Activated CD4-positive, CD25-positive, alpha-beta regulatory T cell treated with anti-CD3 and anti-CD28 coated beads, Interleukin-2, amount 50 U/mL, for 24 hours (primary cell): ENCODE results near the gene C11orf98.
"Not testable (repeated sequence)": the region's sequence is repeated elsewhere in the genome, so short reads cannot be mapped to it uniquely, and the experiment has no call there.

Source experiments
- ATAC-seq, 2 donors: fragments of 150-1000 bp; cut with Tn5 transposase; one replicate each; pipeline ENCODE4 v1.10.0; 2021; ENCODE audit warnings: mild to moderate bottlenecking in 1 of 2, moderate library complexity in 1 of 2

The C11orf98 gene

GRCh38 chr11:62665075-62665598 lies at the start of gene C11orf98, which contains the start of gene CSKMT:
Gene C11orf98, minus strand, starts transcription at chr11:62665210. Its CDS starts 41 bp downstream, at chr11:62665169.
Gene CSKMT, plus strand, starts transcription at chr11:62665312. Its CDS starts 568 bp downstream, at chr11:62665880.
- ATAC-seq = peak; percentile 92

GRCh38 chr11:62713343-62713742 lies 48.3 kb upstream of the C11orf98 start:
- no peak for ATAC-seq

DNA sequence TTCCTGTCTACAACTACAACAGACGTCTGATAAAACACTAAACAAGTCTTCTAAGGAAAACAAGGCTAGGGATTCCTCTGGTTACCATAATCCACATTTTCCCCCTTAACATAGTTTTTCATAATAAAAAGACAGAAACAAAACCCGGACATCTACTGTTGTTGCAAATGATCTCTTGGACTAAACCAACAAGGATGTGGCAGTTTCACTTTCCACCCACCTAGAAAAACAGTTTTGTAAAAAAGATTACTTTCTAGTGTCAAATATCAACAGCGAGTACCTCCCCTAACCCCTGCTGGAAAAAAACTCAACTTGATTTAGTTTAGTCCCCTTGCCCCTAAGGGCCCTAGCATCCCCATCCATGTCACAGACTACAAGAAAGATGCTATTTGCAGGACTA lies 47.9 kb upstream of the C11orf98 start:
- ATAC-seq = no peak

DNA sequence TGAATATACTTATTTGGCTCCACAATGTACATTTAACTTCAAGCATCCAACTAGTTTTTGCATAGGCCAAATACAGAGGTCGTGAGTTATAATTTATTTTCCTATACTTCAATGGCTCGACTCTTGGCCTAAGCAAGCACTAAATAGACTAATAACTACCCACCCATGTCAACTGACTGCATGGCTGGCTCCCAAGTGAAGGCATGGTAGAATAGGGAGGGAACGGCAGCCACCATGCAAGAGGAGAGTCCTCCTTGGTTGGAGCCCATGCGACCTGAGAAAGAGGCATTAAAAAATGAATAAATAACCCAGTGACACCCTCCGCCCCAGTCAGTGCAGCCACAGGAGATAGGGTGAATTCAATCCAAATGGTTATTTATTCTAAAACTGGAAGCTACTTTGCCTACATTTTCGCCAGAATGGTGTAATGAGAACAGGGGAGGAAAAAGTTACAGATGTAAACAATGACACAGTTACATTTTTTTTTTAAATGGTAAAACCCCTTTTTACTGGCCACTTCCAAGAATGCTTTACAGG lies 47.3 kb upstream of the C11orf98 start:
- ATAC-seq = no peak

GRCh38 chr11:62710001-62710345 lies 45.0 kb upstream of the C11orf98 start:
- no peak for ATAC-seq

- peak; percentile 84 for ATAC-seq
Measured at GRCh38 chr11:62709247-62710000, 44.4 kb upstream of the C11orf98 start.

- ATAC-seq = peak; percentile 12 to 14
Measured at GRCh38 chr11:62708793-62709192, 43.8 kb upstream of the C11orf98 start.

DNA sequence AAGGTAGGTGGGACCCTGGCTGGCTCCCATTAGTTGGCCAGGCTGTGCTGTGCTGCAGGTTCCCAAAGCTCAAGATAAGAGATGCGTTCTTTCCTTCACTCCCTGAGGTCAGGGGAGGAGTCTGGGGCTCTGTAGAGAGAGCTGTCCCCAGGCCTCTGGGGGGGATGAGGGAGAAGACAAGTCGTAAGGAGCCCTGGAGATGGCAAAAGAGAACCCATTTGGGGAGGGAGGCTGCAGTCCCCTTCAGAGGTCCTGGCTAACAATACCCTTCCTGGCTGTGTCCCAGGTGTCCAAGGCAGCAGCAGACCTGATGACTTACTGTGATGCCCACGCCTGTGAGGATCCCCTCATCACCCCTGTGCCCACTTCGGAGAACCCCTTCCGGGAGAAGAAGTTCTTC lies 43.4 kb upstream of the C11orf98 start:
- ATAC-seq = no peak

GRCh38 chr11:62707277-62707861 lies 42.4 kb upstream of the C11orf98 start, which contains the start of the genes BSCL2 and GNG3:
Gene BSCL2, minus strand, starts transcription at chr11:62707424. Its CDS starts 229 bp downstream, at chr11:62707195.
Gene GNG3, plus strand, starts transcription at chr11:62707676. Its CDS starts 620 bp downstream, at chr11:62708296.
- ATAC-seq = no peak

DNA sequence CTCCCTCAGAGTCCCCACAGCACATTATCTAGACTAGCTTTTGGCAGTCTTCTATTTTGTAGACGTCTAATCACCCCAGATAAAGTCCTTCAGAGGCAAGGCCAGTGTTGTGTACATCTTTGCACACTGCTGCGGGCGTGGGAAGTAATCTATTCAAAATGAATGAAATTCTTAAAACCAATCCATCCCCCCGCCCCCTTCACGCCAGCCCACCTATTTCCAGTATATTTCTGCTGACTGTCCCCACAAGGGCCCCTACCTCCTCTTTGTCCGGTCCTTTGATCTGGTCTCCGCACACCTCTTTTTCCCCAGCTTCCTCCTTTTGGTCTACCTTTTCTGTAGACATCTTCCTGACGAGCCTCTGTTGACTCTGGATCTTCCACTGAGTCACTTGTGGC lies 41.8 kb upstream of the C11orf98 start:
- no peak for ATAC-seq

DNA sequence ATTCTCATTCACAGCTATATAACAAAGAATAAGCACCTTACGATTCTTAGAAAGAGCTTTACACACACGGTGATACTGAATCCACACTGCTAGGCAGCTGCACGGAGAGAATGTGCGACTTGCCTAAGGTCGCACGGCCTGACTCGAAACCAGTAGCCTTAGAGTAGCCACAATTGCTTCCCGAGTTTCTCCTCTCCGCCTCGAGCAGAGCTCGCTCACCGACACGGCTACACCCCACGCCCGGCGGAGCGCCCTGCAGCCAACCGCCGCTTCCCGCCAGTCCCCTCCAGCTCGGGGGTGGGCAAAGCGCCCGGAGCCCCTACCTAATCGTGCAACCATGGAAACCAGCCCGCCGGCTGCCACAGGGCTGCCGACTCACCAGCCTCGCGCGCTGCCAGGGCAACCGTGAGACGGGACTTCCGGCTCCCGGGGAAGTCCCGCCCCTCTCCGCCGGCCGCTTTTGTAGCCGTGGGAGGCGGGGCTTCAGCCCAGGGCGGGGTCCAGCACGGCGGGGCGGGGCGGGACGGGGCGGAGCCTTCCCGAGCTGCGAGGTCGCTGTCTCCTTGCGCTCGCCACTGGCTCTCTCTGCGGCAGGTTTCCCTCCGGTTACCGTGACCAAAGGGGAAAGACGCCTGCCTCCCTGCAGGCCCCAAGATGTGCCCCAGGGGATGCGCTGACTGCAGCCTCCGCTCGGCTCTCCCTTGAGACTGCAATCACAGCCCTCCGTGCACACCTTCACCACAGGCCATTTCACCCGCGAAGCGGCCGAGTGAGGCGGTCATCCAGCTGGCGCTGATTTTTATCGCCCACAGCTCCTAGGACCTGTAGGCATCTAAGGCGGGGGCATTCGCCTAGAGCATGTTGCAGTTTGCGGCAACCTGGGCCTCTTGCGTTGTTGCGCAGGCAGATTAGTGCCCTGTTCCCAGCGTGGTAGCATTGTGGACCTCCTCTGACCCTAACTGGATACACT lies 41.2 kb upstream of the C11orf98 start:
- peak; percentile 68 to 71 for ATAC-seq

- no peak for ATAC-seq
Measured at GRCh38 chr11:62705413-62705812, 40.4 kb upstream of the C11orf98 start.

- not testable (repeated sequence) for ATAC-seq
Measured at GRCh38 chr11:62703921-62704320, 38.9 kb upstream of the C11orf98 start.

DNA sequence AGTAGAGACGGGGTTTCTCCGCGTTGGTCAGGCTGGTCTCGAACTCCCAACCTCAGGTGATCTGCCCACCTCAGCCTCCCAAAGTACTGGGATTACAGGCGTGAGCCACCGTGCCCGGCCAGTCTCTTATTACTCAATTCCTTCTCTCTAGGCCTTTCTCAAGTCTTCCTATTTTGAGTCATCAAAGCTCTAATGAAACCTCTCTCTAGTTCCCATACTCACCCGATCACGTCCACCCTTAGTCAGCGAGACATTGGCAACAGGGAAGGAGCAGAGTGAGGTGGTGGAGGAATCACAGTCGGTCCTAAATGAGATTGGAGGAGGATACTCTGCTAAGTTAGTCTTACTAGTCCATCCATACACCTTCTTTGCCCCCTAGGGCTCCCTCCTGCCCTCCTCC lies 37.2 kb upstream of the C11orf98 start:
- no peak for ATAC-seq

DNA sequence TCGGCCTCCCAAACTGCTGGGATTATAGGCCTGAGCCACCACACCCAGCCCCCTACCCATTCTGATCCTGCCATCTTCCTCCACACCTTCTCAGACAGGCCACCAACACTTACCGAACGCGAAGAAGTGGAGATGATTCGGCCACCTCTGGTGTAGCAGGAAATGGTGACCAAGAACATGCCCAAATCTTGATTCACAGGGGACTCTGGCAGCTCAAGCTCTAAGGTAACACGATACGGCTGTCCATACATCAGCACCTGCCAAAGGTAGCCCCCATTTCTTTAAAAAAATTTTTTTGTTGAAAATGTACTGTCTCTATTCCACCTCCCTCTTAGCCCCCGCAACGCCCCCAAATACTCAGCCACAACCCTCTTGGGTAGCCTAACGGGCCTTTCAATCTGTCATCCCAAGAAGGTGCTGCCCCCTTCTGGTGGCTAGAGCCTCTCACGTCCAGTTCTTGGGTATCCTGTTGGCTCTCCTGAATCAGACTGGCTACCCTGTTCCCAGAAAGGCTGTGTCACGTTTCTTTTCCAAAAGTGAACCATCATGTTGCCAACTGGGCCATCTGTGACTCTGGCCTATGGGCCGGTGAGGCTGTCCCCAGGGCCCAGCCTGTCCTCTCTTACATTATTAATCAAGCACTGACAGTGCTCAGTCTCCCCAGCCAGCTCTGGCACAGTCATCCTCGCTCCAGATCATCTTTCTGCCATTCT lies 29.6 kb upstream of the C11orf98 start:
- ATAC-seq = peak; percentile 64 to 81

- not testable (repeated sequence) for ATAC-seq
Measured at GRCh38 chr11:62693624-62694023, 28.6 kb upstream of the C11orf98 start.

GRCh38 chr11:62689421-62690183 lies 24.6 kb upstream of the C11orf98 start, which contains the start of gene LRRN4CL:
Gene LRRN4CL, minus strand, starts transcription at chr11:62689530. Its CDS starts 1,022 bp downstream, at chr11:62688508.
- no peak for ATAC-seq

DNA sequence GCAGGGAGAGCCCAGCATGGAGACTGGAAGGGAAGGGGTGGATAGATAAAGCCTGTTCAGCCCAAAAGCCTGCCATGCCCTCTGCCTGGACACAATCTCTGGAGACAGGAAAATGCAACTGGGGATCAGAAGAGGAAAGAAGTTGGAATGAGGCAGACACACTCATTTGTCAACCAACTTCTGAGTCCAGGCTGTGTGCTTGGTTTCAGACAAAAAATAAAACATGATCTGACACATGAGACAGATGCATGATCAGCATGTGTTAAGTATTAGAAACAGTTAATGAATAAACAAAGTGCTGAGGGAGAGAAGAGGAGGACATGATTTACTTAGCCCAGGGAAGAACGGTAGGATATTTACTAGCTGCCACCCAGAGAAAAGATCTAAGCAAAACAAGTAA lies 23.5 kb upstream of the C11orf98 start:
- ATAC-seq = no peak

- no peak for ATAC-seq
Measured at GRCh38 chr11:62687508-62688396, 22.7 kb upstream of the C11orf98 start.

DNA sequence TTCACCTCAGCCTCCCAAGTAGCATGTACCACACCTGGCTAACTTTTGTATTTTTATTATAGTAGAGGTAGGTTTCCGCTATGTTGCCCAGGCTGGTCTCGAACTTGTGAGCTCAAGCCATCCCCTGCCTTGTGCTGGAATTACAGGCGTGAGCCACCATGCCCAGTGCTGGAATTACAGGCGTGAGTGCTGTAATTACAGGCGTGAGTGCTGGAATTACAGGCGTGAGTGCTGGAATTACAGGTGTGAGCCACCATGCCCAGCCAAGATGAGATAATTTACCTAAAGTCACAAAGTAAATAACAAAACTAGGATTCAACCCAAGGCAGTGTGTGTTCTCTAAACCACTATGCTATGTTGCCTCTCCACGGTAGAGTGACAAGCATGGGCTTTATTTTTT lies 17.5 kb upstream of the C11orf98 start:
- ATAC-seq = no peak
